ENCODE data around the gene DNMT3B.
A peak's percentile ranks its signal among the peaks of the same experiment; 100 is the strongest.

The DNMT3B gene

GRCh38 chr20:32789896-32790750, 27.9 kb downstream of the DNMT3B start:
- Histone ChIP-seq H3K4me1 (ENCODE audit: insufficient read depth, low read length, severe bottlenecking) (peaks cover 25% of the 10 kb centered on the region), H3K4me3 (ENCODE audit: low read depth, low read length, poor library complexity, severe bottlenecking) (no peak overlapping the region), H3F3A (ENCODE audit: insufficient read depth, low read length) (no peaks in the 10 kb centered on the region), H3K9me3 (ENCODE audit: low read length) (no peaks in the 10 kb centered on the region), H2AFZ (ENCODE audit: low read length) (no peak overlapping the region), H3K79me2 (ENCODE audit: insufficient read depth, low read length) (no peaks in the 10 kb centered on the region), H3K36me3 (ENCODE audit: insufficient read depth, low read length) (peaks cover 56% of the 10 kb centered on the region), H3K4me2 (ENCODE audit: low read length) (no peak overlapping the region), H3K27me3 (ENCODE audit: insufficient read depth, low read length) (no peaks in the 10 kb centered on the region), H3K9me2 (ENCODE audit: low read depth, low read length) (no peaks in the 10 kb centered on the region), H3K27ac (ENCODE audit: low read depth, low read length, poor library complexity, severe bottlenecking) (peak overlapping the region; percentile 24), H3K9ac (ENCODE audit: low read length) (no peak overlapping the region), H4K20me1 (ENCODE audit: insufficient read depth, low read length) (no peaks in the 10 kb centered on the region)
- TF ChIP-seq, protein P1, sequence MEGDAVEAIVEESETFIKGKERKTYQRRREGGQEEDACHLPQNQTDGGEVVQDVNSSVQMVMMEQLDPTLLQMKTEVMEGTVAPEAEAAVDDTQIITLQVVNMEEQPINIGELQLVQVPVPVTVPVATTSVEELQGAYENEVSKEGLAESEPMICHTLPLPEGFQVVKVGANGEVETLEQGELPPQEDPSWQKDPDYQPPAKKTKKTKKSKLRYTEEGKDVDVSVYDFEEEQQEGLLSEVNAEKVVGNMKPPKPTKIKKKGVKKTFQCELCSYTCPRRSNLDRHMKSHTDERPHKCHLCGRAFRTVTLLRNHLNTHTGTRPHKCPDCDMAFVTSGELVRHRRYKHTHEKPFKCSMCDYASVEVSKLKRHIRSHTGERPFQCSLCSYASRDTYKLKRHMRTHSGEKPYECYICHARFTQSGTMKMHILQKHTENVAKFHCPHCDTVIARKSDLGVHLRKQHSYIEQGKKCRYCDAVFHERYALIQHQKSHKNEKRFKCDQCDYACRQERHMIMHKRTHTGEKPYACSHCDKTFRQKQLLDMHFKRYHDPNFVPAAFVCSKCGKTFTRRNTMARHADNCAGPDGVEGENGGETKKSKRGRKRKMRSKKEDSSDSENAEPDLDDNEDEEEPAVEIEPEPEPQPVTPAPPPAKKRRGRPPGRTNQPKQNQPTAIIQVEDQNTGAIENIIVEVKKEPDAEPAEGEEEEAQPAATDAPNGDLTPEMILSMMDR (IDR thresholded peaks at IDR 0.05; ENCODE audit: low read length) = peak; percentile 98
- no peak for TF ChIP-seq EZH2 (IDR thresholded peaks at IDR 0.05; ENCODE audit: borderline replicate concordance, low read length)

DNA sequence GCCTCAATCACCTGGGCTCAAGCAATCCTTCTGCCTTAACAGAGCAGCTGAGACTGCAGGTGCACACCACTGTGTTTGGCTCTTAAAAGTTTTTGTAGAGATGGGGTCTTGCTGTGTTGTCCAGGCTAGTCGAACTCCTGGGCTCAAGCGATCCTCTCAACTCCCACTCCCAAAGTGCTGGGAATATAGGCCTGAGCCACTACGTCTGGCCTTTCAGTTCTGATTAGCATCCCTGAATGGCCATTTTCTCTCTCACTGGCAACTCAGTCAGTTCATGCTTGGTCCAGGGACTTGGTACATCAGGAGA, 28.5 kb downstream of the DNMT3B start:
- Histone ChIP-seq H4K20me1 (ENCODE audit: insufficient read depth, low read length) (no peaks in the 10 kb centered on the region), H3K9me3 (ENCODE audit: low read length) (no peaks in the 10 kb centered on the region), H3K36me3 (ENCODE audit: insufficient read depth, low read length) (peaks cover 53% of the 10 kb centered on the region), H3K9ac (ENCODE audit: low read length) (no peak overlapping the region), H3K4me2 (ENCODE audit: low read length) (no peak overlapping the region), H3K4me3 (ENCODE audit: low read depth, low read length, poor library complexity, severe bottlenecking) (no peak overlapping the region), H3K27me3 (ENCODE audit: insufficient read depth, low read length) (no peaks in the 10 kb centered on the region), H3K4me1 (ENCODE audit: insufficient read depth, low read length, severe bottlenecking) (peaks cover 25% of the 10 kb centered on the region), H2AFZ (ENCODE audit: low read length) (no peak overlapping the region), H3K79me2 (ENCODE audit: insufficient read depth, low read length) (no peaks in the 10 kb centered on the region), H3K27ac (ENCODE audit: low read depth, low read length, poor library complexity, severe bottlenecking) (peak overlapping the region; percentile 24), H3F3A (ENCODE audit: insufficient read depth, low read length) (no peaks in the 10 kb centered on the region), H3K9me2 (ENCODE audit: low read depth, low read length) (no peaks in the 10 kb centered on the region)
- TF ChIP-seq EZH2 (IDR thresholded peaks at IDR 0.05; ENCODE audit: borderline replicate concordance, low read length) = no peak
- TF ChIP-seq, protein P1 (IDR thresholded peaks at IDR 0.05; ENCODE audit: low read length) = no peak

DNA sequence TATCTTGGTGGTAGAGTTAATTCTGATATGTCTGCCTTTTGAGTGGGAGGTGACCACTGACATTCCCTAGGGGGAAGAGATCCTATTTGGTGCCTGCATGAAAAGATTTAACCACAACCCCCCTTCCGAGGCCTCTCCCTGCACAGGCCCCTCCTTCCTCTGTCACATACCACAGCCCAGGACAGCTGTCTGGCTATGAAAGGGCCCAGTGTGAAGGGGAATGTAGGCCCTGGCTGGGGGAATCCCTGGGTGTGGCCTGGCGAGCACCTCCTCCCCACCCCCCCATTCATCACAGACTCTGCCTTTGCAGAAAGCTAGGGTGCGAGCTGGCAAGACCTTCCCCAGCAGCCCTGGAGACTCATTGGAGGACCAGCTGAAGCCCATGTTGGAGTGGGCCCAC, 30.1 kb downstream of the DNMT3B start:
- no peaks in the 10 kb centered on the region for H3K9me2 ChIP-seq (ENCODE audit: low read depth, low read length)
- no peaks in the 10 kb centered on the region for H3K27me3 ChIP-seq (ENCODE audit: insufficient read depth, low read length)
- H3K4me3 ChIP-seq (ENCODE audit: low read depth, low read length, poor library complexity, severe bottlenecking) = no peak overlapping the region
- no peaks in the 10 kb centered on the region for H3F3A ChIP-seq (ENCODE audit: insufficient read depth, low read length)
- no peaks in the 10 kb centered on the region for H4K20me1 ChIP-seq (ENCODE audit: insufficient read depth, low read length)
- peak overlapping the region; percentile 37 for H3K27ac ChIP-seq (ENCODE audit: low read depth, low read length, poor library complexity, severe bottlenecking)
- no peak overlapping the region for H2AFZ ChIP-seq (ENCODE audit: low read length)
- no peaks in the 10 kb centered on the region for H3K9me3 ChIP-seq (ENCODE audit: low read length)
- H3K4me2 ChIP-seq (ENCODE audit: low read length) = no peak overlapping the region
- H3K79me2 ChIP-seq (ENCODE audit: insufficient read depth, low read length) = no peaks in the 10 kb centered on the region
- TF ChIP-seq EZH2 (IDR thresholded peaks at IDR 0.05; ENCODE audit: borderline replicate concordance, low read length) = no peak
- TF ChIP-seq, protein P1 (IDR thresholded peaks at IDR 0.05; ENCODE audit: low read length) = no peak
- peaks cover 53% of the 10 kb centered on the region for H3K36me3 ChIP-seq (ENCODE audit: insufficient read depth, low read length)
- H3K4me1 ChIP-seq (ENCODE audit: insufficient read depth, low read length, severe bottlenecking) = peaks cover 37% of the 10 kb centered on the region
- no peak overlapping the region for H3K9ac ChIP-seq (ENCODE audit: low read length)

All from OCI-LY1 (cell line).